Tongue (tissue), 2 donors: Measurements from ENCODE around the gene TLCD1. TPM values are rescaled to one million over a fixed set of nuclear protein-coding genes. Genes with fewer than 3 reads are reported as not detected.
A peak's percentile ranks its signal among the peaks of the same experiment; 100 is the strongest.
"Not testable (repeated sequence)": the region's sequence is repeated elsewhere in the genome, so short reads cannot be mapped to it uniquely, and the experiment has no call there.

Experiments
- DNase-seq: peaks from one replicate; pipeline ENCODE4 v3.0.0-alpha.2; 2015
- total RNA-seq: library from RNA; depleted of rRNA; stranded (reverse); fragments of >200 nt; gene quantifications from one replicate; pipeline ENCODE4 v1.2.3, GENCODE V29; 2014

The TLCD1 gene
- total RNA-seq, 1 donor from 2014 or later: not detected

DNA sequence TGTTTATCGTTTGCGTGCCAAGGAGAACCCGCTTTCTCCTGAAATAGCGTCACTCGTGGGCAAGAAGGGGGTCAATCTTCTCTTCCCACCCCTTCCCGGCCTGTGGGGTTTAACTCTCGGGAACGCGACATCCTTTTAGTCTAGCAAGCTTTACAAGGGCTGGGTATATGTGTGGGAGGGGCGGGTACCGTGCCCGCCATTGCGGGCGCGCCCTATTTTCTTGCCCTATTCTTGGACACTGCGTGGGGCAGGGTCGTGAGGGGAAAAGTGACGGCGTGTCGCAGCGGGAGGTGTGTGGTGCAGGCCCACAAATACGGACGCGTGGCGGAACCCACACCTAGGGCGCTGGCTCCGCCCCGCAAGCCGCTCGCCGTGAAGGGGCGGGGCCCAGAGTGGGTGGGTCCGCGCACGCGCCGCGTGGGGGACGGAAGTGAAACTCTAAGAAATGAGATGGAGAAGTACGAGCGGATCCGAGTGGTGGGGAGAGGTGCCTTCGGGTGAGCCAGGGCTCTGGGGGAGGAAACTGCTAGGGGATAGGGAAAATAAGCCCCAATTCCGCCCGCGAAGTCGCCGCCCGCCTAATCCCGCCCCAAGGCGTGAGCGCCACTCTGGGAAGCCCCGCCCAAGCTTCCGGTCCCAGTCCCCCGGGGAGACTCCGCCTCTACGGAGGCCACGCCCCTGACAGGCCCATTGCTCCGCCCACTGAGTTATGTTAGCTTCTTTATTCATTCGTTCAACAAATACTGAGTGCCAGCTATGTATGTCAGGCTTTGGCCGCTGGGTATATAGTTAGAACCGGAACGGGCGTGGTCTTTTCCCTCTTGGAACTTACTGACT is 2.5 kb upstream of the TLCD1 start, which contains the start of gene NEK8:
Gene NEK8 (plus strand): TSS at position 425 of the 837 bp plus-strand sequence. CDS start 26 bp downstream, at position 451.
- DNase-seq: peak; percentile 98

DNA sequence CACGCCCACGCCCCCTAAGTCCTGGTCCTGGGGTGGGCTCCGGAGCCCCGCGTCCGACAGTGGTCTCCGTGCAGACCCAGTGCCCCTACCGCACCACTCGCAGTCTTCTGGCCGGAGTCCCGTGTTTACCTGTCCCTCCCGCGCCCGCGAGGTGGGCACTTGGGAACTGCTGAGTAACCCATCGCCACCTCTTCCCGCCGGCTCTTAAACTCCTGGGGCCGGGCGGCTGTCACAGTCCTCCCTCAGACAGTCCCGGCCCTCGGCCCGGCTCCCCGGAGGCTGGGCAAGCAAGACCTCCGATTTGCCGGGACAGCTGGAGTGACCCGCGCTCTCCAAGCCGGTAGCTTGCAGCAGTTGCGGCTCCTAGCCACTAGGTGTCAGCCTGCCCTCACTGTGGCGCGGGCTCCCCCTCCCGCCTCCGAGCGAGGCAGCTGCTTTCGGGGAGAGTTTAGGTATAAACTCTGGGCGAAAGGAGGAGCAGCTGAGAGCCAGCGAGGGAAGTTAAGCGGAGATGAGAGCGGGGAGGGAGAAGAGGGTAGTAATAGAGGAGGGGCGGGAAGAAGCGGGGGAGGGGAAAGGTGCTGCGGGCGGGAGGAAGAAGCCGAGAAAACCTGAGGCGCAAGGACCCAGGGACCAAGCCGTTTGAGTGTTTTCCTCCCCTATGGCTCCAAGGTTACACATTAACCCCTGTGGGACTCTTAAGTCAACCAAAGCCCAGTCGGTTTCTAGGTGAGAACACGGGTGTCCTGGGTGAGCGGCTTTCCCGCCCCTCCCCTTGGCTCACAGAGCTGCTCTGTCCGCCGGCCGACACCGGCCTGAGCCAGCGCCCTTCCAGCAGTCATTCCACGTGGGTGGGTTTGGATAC is 826 bp upstream of the TLCD1 start:
- DNase-seq: peak; percentile 98

DNA sequence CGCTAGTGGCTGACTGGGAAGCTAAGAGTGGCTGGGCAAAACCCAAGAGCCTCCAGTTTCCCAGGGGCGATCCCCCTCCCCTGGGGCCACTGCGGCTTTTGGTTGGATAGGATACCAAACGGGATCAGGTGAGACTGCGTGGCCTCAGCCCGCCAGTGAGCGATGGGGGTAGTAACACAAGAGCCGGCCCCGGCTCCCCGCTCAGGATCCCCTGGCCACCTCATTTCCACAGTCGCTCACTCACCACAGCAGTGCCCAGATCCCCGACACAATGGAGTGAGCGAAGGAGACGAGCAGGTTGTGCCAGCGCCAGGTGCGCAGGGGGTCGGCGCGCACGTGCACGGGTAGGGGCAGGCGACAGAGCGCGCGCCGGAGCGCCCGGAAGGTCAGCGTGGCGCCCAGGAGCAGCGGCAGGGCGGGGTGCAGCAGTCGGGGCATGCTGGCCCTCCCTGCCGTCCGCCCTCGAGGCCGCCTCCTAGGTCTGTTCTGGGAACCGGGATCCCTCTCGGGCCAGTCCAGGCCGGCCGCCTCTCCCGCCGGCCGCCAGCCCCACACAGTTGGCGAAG is 290 bp downstream of the TLCD1 start:
- DNase-seq: no peak

DNA sequence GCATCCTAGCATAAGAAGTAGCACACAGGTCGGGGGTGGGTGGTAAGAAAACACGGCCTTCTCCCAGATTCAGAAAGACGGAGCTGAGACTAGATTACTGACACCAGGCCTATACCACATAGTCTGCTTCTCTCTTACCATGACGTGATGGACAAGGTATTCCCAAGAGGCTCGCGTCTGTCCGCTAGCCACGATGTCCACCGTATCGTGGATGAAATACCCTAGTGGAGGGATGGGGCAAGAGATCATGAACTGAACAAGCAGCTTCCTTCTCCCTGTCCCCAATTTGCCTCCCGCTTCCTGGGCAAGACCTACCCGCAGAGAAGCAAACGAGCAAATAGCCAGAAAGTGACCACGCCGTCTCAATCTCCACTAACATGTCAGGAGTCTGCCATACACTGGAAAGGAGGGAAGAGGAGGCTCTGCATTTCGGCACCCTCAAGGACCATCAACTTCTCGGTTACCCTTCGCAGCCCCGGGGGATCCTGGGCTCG is 820 bp downstream of the TLCD1 start:
- peak; percentile 41 for DNase-seq

DNA sequence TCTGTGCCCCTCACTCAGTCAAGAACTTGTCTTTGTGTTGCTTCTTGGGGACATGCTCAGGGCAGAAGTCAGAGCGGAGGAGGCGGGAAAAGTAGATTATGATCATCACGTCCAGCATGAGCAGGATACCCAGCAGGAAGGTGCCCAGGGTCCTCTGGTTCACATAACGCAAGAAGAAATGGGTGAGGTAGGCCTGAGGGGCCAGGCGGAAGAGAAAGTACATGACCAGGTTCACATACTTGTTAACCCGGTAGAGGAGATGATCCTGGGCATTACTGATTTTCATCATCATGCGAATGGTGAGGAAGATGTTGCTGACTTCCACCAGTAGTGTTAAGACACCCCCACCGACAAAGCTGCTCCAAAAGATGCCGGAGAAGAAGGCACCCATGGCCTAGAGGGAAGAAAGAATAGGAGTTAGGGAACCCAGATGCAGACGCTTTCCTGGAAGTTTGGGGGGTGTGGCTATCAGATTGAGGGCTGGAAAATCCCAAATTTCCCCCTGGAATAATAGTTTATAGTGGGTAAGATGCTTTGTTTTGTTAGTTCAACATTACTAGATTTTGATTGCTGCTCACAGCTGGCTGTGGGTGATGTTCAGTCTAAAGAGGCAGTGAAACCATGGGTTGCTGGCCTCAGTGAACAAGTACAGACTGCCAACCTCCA is 1.4 kb downstream of the TLCD1 start:
- no peak for DNase-seq

DNA sequence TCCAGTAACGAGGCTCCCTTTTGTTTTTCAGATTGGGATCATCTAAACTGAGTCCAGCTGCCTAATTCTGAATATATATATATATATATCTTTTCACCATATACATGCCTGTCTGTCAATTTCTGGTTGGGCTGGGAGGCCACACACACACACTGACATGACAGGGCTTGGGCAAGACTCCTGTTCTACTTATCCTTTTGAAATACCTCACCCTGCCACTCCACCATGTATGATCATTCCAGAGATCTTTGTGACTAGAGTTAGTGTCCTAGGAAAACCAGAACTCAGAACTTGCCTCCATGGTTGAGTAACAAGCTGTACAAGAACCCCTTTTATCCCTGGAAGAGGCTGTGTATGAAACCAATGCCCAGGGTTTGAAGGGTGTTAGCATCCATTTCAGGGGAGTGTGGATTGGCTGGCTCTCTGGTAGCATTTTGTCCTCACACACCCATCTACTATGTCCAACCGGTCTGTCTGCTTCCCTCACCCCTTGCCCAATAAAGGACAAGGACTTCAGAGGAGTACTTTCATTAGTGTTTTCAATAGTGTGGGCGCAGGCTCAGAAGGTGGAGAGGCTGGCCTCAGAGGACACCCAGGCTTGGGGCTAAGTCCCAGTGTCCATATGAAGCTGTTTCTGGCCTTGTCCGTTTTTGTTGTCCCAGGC is 2.1 kb downstream of the TLCD1 start:
- not testable (repeated sequence) for DNase-seq

DNA sequence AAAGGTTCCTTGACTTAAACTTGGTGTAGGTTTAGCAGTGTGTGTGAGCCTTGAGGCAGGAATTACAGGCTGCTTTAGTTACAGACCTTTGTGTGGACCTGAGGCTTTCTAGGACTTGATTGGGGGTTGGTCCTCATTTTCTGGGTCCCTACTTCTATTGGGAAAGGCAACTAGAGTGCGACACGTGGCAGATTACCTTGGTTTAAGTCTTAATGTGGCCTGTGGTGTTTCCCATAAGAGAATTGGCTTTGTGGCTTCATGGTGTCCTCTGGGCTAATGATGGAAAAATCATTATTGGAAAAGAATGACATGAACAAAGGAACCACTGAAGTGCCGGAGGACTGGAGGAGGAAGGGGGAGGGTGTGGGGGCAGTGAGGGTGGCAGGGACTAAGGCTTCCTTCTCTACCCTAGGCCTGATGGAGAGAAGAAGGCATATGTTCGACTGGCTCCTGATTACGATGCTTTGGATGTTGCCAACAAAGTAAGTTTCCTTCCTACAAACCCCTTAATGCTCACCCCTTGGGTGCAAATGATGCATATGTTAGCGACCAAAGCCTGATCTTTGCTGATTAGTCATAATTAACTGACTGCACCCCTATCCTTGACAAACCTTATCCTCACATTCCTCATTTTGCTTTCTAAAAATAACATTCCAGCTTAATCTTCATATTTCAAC is 2.7 kb downstream of the TLCD1 start:
- DNase-seq: no peak

DNA sequence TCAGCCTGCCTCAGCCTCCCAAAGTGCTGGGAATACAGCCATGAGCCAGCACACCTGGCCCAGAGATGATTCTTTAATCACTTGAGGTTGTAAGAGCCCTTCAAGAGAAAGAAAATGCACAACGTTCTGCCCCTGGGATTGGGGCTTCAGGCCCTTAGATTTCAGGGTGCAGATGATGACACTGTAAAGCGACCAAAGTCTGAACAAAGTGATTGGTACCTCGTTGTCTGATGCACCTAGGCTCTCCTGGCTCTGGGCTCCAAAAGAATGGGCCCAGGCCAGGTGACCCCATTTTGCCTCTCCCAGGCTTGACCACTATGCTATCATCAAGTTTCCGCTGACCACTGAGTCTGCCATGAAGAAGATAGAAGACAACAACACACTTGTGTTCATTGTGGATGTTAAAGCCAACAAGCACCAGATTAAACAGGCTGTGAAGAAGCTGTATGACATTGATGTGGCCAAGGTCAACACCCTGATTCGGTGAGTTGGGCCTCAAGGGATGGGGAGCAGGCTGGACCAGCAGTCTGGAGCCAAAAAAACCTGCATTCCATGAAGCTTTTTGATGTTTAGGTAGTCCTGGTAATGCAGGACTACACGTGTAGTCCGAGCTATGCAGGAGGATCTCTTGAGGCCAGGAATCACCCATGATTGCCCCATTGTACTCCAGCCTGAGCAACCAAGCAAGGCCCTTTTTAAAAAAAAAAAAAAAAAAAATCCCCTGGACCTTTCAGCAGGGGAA is 3.4 kb downstream of the TLCD1 start:
- no peak for DNase-seq

DNA sequence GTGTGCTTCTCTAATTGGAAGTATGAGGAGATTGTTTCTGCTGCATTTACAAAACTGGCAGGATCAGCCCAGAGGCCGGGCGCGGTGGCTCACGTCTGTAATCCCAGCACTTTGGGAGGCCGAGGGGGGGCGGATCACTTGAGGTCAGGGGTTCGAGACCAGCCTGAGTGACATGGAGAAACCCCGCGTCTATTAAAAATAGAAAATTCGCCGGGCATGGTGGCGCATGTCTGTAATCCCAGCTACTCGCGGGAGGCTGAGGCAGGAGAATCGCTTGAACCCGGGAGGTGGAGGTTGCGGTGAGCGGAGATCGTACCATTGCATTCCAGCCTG is 5.1 kb downstream of the TLCD1 start:
- DNase-seq: not testable (repeated sequence)

DNA sequence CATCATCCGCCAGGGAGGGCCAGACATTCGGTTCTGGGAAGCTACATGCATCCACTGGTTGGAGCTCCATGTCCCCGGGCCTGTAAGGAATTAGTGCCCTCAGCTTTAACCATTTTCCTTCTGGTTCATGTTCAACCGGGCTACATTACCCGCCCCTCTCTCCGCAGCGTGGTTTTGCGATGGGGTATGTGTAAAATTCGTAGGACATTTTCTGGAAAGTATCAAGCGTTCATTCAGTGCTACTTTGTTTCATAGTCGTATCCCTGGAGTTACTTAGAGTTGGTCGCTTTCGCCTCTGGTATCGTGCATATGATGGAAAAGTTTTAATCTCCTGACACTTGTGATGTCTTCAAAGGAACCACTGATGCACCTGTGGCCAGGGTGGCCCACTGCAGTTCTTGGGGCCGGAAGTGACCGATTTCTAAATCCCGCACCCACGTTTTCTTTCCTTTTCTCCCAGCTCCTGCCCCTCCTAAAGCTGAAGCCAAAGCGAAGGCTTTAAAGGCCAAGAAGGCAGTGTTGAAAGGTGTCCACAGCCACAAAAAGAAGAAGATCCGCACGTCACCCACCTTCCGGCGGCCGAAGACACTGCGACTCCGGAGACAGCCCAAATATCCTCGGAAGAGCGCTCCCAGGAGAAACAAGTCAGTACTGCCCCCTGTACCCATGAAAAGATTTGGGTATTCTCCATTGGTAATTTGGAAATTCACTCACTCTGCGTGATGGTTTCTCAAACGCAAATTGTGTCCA is 5.6 kb downstream of the TLCD1 start:
- DNase-seq: no peak

DNA sequence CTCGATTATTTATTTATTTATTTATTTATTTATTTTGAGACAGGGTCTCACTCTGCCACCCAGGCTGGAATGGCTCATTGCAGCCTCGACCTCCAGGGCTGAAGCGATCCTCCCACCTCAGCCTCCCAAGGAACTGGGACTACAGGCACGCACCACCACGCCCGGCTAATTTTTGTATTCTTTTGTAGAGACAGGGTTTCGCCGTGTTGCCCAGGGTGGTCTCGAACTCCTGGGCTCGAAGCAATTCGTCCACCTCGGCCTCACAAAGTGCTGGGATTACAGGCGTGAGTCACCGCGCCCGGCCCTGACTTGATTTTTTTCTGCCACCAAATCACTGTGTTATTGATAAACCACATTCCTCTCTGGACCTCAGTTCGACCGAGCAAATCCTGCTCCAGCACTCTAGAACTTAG is 7.0 kb downstream of the TLCD1 start:
- DNase-seq: no peak

DNA sequence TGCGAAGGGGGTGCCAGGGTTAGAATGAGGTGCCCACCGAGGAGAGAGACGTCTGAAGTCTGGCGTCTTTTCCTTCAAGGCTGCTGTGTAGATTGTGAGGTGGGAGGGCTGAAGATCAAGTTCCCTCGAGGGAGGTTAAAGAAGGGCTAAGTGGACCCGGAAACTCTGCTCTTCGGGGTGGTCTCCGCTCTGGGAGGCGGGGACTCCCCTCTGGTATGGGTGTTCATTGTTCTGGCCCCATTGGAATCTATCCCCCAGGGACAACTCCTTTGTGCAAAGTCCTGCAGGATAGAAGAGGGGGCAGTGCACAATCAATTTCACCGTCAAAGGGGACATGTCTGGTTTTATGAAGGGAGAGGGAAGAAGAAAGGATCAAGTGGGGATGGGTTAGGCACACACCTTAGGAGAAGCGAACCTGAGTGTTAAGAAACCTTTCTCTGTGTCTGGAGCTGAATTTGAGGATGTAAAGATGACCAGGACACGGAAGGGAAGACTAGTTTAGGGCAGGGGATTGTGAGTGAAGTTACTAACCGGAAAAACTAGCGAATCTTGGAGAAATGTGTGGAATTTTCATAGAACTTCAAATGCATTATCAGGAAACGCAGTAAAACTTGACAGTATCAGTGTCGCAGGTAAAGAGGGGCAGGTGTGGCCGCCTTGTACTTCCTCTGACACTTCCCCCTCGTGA is 7.6 kb downstream of the TLCD1 start:
- no peak for DNase-seq

DNA sequence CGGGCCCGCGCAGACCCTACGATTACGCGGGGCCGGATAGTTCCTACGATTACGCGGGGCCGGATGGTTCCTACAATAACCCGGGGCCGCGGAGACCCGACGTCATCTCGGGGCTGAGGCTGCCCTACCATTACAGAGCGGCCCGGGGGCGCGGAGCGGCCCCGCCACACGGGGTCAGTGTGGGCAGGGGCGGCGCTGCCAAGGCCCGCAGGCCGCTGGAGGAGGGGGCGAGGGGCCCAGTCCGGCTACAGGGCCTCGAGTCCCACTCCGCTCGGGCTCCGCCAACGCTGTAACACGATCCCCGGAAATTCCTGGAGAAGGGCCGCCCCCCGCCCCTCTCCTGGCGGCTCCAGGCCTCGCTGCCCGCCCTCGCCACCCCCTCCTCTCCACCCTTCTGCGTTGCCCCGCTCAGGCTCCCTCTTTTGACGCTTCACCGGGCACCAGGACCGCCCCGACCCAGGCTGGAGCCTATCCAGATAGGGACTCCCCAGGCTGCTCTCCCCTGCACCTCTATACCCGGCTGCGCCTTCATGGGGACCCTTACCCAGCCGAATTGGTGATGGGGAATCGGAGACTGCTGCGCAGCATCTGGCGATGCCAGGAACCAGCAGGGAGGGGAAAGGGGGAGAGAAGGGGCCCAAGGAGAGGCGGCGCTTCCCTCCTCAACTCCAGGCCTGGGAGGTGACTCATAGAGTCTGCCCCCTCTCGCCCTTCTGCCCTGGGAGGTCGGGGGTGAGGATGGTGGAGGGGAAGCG is 8.3 kb downstream of the TLCD1 start, which contains the start of gene RAB34:
Gene RAB34 (minus strand): TSS at position 291 of the 755 bp plus-strand sequence. CDS start 602 bp downstream, outside the sequence.
- DNase-seq: peak; percentile 96

DNA sequence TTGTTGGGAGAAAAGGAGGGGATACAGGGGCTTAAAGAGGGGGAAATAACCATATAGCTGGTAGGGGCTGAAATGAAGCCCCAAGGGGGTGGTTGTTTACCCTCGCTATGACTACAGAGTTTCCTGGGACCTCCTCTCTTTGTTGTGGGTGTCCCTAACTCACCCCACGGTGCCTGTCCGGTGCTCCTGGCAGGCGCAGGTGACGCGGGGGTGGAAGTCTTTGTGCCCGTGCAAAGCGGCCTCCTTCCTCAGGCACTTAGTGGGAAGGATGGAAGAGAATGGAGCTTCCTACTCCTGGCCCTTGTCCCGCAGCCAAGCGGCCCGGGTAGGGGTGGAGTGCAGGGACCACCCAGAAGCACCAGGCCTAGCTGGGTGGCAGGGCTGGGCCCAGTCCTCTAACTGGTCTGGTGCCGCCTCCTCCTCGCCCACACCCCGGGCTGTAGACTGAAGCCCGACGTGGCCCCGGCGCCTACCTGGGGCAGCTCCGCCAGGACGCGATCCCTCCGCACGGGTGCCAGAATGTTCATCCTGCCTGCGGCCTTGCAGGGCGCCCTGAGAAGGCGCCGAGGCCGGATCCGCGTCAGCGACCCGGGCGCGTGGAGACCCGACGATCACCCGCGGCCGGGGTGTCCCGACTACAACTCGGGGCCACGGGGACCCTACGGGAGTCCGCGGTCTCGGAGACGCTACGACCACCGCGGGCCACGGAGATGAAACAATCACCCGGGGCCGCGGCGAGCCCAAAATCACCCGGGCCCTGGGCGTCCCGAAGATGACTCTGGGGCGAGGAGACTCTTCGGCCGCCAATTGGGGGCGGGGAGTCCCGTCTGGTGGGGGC is 9.1 kb downstream of the TLCD1 start:
- DNase-seq: peak; percentile 74

DNA sequence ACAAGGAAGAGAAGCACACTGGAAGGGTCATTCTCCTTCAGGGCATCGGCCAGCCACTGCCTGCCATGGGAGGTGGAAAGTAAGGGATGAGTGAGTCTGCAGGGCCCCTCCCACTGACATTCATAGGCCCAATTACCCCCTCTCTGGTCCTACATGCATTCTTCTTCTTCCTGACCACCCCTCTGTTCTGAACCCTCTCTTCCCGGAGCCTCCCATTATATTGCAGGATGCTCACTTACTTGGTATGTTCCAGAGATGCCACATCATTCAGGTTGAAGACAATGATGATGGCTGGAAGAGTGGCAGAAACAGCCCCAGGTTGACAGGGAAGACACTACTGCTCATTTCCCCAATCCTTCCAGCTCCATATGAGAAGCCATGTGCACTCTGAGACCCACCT is 10.8 kb downstream of the TLCD1 start:
- no peak for DNase-seq

DNA sequence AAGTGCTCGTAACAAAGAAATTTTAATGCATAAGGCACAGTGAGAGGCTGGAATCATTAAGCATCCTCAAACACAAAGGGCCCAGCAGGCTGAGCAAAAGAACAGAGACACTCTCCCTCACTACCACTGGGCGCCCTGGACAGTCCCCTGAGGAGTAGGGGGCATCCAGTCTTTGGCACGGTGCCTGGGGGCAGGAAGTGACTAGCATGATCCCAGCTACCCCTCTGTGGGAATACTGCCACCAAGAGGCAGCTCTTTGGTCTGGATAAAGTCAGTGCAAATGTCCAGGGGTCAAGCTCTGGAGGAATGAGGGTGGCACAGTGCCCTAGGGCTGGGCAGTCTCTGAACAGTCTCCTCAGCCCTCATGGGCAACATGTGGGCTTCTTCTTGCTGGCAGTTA is 11.8 kb downstream of the TLCD1 start:
- no peak for DNase-seq
